ENCODE data around the gene KLK1.

KLK1 gene

DNA sequence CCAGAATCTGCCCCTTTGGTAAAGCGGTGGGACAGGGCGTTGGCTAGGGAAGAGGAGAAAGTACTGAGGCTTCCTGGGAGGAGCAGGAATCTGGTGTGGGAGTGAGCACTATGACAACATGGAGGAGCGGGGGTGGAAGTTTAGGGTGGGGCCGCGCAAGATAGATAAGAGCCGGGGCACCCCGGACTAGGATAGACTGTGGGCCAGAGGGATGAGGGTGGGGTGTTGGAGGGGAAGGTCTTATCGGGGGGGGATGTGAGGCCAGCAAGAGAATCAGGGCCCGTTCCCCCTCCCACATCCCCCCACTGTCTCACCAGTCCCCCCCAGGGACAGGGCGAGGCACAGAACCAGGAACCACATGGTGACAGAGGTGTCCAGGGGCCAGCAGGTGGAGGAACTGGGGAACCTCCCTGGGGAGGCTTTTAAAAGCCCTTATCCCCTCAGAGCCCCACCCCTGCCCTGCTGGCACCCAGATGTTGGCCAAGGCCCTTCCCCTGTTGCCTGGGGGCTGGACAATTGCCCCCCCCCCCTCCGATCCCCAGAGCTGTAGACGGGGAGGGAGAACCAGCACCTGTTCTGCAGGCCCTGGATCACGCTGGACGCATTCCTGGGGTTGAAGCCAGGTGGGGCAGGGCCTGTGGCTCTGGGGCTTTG is at the start of gene KLK1:
Gene KLK1, minus strand, starts transcription at position 399 of the 654 bp plus-strand sequence. Its CDS starts 39 bp downstream, at position 360.
- no peak for DNase-seq

DNA sequence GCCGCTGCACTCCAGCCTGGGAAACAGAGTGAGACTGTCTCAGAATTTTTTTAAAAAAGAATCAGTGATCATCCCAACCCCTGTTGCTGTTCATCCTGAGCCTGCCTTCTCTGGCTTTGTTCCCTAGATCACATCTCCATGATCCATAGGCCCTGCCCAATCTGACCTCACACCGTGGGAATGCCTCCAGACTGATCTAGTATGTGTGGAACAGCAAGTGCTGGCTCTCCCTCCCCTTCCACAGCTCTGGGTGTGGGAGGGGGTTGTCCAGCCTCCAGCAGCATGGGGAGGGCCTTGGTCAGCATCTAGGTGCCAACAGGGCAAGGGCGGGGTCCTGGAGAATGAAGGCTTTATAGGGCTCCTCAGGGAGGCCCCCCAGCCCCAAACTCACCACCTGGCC is 49.5 kb upstream of the KLK1 start, which contains the start of gene KLK2:
Gene KLK2, plus strand, starts transcription at position 384 of the 400 bp plus-strand sequence. CDS start 35 bp downstream, outside the sequence.
- no peak for DNase-seq

DNA sequence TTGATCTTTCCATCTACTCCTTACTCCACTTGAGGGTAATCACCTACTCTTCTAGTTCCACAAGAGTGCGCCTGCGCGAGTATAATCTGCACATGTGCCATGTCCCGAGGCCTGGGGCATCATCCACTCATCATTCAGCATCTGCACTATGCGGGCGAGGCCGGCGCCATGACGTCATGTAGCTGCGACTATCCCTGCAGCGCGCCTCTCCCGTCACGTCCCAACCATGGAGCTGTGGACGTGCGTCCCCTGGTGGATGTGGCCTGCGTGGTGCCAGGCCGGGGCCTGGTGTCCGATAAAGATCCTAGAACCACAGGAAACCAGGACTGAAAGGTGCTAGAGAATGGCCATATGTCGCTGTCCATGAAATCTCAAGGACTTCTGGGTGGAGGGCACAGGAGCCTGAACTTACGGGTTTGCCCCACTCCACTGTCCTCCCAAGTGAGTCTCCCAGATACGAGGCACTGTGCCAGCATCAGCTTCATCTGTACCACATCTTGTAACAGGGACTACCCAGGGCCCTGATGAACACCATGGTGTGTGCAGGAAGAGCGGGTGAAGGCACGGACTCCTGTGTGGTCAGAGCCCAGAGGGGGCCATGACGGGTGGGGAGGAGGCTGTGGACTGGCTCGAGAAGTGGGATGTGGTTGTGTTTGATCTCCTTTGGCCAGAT is 47.0 kb upstream of the KLK1 start:
- DNase-seq = no peak

DNA sequence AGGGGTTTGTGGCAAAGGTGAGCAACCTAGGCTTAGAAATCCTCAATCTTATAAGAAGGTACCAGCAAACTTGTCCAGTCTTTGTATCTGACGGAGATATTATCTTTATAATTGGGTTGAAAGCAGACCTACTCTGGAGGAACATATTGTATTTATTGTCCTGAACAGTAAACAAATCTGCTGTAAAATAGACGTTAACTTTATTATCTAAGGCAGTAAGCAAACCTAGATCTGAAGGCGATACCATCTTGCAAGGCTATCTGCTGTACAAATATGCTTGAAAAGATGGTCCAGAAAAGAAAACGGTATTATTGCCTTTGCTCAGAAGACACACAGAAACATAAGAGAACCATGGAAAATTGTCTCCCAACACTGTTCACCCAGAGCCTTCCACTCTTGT is 45.9 kb upstream of the KLK1 start:
- no peak for DNase-seq

DNA sequence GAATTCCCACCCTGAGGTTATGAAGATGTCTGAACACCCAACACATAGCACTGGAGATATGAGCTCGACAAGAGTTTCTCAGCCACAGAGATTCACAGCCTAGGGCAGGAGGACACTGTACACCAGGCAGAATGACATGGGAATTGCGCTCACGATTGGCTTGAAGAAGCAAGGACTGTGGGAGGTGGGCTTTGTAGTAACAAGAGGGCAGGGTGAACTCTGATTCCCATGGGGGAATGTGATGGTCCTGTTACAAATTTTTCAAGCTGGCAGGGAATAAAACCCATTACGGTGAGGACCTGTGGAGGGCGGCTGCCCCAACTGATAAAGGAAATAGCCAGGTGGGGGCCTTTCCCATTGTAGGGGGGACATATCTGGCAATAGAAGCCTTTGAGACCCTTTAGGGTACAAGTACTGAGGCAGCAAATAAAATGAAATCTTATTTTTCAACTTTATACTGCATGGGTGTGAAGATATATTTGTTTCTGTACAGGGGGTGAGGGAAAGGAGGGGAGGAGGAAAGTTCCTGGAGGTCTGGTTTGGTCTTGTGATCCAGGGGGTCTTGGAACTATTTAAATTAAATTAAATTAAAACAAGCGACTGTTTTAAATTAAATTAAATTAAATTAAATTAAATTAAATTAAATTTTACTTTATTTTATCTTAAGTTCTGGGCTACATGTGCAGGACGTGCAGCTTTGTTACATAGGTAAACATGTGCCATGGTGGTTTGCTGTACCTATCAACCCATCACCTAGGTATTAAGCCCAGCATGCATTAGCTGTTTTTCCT is 38.1 kb upstream of the KLK1 start:
- no peak for DNase-seq

DNA sequence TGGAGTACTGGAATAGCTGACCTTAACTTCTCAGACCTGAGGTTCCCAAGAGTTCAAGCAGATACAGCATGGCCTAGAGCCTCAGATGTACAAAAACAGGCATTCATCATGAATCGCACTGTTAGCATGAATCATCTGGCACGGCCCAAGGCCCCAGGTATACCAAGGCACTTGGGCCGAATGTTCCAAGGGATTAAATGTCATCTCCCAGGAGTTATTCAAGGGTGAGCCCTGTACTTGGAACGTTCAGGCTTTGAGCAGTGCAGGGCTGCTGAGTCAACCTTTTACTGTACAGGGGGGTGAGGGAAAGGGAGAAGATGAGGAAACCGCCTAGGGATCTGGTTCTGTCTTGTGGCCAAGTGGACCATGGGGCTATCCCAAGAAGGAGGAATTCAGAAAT is 37.4 kb upstream of the KLK1 start:
- DNase-seq = no peak

DNA sequence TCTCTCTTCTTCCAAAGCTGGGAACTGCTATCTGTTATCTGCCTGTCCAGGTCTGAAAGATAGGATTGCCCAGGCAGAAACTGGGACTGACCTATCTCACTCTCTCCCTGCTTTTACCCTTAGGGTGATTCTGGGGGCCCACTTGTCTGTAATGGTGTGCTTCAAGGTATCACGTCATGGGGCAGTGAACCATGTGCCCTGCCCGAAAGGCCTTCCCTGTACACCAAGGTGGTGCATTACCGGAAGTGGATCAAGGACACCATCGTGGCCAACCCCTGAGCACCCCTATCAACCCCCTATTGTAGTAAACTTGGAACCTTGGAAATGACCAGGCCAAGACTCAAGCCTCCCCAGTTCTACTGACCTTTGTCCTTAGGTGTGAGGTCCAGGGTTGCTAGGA is 36.3 kb upstream of the KLK1 start:
- no peak for DNase-seq

DNA sequence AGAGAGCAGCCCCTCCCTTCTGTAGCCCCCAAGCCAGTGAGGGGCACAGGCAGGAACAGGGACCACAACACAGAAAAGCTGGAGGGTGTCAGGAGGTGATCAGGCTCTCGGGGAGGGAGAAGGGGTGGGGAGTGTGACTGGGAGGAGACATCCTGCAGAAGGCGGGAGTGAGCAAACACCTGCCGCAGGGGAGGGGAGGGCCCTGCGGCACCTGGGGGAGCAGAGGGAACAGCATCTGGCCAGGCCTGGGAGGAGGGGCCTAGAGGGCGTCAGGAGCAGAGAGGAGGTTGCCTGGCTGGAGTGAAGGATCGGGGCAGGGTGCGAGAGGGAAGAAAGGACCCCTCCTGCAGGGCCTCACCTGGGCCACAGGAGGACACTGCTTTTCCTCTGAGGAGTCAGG is 35.3 kb upstream of the KLK1 start:
- no peak for DNase-seq

DNA sequence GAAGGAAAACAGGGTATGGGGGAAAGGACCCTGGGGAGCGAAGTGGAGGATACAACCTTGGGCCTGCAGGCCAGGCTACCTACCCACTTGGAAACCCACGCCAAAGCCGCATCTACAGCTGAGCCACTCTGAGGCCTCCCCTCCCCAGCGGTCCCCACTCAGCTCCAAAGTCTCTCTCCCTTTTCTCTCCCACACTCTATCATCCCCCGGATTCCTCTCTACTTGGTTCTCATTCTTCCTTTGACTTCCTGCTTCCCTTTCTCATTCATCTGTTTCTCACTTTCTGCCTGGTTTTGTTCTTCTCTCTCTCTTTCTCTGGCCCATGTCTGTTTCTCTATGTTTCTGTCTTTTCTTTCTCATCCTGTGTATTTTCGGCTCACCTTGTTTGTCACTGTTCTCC is 33.8 kb upstream of the KLK1 start:
- no peak for DNase-seq

DNA sequence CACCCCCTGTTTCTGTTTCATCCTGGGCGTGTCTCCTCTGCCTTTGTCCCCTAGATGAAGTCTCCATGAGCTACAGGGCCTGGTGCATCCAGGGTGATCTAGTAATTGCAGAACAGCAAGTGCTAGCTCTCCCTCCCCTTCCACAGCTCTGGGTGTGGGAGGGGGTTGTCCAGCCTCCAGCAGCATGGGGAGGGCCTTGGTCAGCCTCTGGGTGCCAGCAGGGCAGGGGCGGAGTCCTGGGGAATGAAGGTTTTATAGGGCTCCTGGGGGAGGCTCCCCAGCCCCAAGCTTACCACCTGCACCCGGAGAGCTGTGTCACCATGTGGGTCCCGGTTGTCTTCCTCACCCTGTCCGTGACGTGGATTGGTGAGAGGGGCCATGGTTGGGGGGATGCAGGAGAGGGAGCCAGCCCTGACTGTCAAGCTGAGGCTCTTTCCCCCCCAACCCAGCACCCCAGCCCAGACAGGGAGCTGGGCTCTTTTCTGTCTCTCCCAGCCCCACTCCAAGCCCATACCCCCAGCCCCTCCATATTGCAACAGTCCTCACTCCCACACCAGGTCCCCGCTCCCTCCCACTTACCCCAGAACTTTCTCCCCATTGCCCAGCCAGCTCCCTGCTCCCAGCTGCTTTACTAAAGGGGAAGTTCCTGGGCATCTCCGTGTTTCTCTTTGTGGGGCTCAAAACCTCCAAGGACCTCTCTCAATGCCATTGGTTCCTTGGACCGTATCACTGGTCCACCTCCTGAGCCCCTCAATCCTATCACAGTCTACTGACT is 31.2 kb upstream of the KLK1 start, which contains the start of gene KLK3:
Gene KLK3, plus strand, starts transcription at position 280 of the 775 bp plus-strand sequence. Its CDS starts 41 bp downstream, at position 321.
- DNase-seq = no peak

DNA sequence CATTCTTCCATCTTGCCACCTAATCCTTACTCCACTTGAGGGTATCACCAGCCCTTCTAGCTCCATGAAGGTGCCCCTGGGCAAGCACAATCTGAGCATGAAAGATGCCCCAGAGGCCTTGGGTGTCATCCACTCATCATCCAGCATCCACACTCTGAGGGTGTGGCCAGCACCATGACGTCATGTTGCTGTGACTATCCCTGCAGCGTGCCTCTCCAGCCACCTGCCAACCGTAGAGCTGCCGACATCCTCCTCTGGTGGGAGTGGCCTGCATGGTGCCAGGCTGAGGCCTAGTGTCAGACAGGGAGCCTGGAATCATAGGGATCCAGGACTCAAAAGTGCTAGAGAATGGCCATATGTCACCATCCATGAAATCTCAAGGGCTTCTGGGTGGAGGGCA is 28.0 kb upstream of the KLK1 start:
- DNase-seq = no peak

DNA sequence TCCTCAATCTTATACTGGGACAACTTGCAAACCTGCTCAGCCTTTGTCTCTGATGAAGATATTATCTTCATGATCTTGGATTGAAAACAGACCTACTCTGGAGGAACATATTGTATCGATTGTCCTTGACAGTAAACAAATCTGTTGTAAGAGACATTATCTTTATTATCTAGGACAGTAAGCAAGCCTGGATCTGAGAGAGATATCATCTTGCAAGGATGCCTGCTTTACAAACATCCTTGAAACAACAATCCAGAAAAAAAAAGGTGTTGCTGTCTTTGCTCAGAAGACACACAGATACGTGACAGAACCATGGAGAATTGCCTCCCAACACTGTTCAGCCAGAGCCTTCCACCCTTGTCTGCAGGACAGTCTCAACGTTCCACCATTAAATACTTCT is 27.2 kb upstream of the KLK1 start:
- DNase-seq = no peak

DNA sequence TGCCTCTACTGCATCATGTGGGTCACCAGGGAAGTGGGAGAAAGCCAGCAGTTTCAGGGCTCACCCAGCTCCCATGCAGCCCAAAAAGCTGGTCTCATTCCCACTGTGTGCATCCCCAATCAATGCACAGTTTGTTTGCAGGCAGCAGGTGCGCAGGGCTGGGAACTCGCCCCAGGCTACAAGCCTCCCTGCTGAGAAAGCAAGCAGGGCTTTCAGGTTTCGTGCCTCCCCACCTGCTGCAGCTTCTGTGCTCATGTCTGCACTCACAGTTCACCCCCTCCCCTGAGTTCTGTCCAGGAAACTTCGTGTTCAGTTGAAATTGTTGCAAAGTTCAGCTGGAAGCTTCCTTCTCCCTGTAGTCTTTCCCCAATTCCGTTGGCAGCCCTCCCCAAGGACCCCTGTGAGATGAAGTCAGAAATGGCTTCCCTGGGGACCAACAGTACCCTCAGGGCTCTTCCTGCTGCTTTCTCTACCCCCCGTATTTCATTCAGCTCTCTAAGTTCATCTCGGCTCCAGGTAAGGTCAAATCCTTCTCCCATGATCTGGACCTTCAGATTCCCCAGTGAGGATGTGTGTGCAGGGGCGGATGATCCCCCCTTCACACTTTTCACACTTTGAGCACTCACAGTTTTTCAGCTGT is 20.8 kb upstream of the KLK1 start:
- no peak for DNase-seq

DNA sequence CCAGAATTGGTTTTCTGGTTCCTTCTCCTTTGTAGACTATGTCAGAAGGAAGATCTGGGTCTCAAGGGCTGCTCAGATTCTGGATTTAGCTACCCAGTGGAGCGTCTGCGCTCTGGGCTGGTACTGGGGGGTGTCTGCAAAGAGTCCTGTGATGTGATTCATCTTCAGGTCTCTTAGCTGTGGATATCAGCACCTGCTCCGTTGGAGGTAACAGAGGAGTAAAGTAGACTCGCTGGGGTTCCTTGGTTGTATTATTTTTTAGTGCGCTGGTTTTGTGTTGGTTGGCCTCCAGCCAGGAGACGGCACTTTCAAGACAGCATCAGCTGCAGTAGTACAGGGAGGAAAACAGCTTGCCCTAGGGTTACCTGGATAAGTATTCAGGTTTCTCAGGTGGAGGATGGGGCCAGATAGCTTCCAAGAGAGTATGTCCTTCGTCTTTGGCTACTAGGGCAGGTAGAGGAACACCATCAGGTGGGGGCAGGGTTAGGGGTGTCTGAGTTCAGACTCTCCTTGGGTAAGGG is 20.2 kb upstream of the KLK1 start:
- no peak for DNase-seq

DNA sequence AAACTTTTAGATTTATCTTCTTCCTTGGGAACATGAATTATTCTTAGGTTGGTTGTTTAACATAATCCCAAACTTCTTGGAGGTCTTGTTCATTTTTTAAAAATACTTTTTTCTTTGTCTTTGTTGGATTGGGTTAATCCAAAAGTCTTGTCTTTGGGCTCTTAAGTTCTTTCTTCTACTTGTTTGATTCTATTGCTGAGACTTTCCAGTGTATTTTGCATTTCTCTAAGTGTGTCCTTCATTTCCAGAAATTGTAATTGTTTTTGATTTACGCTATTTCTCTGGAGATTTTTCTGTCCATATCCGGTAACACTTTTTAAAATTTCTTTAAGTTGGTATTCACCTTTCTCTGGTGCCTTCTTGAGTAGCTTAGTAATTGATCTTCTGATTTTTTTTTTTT is 19.6 kb upstream of the KLK1 start:
- DNase-seq = no peak

DNA sequence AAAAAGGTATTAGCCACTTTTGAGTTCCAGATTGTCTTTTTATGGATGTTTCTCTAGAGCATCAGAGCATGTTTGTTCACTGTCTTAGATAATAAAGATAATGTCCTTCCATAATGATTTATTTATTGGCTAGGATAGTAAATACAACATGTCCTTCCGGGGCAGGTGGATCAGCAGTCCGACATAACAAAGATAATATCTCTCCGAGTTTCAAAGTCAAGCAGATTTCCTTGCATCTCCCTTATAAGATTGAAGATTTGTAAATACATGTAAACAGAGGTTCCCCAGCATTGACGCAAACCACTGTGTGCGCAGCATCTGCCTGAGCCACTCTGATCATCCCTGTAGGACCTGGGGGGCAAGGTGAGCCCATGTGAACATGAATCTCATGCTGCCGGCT is 18.5 kb upstream of the KLK1 start:
- no peak for DNase-seq

DNA sequence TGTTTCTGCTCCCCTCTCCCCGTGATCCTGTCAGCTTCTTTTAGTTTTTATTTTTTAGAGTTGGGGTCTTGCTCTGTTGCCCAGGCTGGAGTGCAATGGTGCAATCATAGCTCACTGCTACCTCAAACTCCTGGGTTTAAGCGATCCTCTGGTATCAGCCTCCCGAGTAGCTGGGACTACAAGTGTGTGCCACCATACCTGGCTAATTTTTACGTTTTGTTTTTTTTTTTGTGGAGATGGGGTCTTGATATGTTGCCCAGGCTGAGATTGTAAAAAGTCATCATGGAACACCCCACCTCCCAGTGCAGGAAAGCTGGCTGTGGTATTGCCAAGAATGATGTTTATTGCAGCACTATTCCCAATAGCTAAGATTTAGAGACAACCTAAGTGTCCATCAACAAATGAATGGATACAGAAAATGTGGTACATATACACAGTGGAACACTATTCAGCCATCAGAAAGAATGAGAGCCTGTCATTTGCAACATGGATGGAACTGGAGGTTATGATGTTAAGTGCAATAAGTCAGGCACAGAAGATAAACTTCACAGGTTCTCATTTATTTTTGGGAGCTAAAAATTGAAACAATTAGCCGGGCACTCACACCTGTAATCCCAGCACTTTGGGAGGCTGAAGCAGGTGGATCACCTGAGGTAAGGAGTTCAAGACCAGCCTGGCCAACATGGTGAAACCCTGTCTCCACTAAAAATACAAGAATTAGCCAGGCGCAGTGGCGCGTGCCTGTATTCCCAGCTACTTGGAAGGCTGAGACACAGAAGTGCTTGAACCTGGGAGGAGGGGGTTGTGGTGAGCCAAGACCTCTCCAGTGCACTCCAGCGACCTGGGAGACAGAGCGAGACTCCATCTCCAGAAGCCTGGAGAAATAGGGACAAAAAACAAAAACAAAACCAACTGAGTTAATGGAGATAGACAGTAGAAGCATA is 16.4 kb upstream of the KLK1 start:
- DNase-seq = no peak

DNA sequence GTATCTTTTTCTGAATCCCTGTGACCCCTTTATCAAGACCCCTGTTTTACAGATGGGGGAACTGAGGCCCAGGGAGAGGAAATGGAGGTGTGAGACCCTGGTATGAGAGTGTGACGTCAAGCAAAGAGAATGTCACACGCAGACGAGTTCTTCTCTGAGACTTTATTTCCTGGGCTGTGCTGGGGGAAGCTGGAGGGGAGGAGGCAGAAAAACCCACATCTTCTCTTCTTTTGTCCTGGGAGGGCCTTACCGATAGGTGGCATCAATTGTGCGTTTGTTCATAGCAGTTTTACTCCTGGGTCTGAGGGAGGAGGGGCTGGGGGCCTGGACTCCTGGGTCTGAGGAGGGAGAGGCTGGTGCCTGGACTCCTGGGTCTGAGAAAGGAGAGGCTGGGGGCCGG is 14.7 kb upstream of the KLK1 start:
- DNase-seq = no peak

DNA sequence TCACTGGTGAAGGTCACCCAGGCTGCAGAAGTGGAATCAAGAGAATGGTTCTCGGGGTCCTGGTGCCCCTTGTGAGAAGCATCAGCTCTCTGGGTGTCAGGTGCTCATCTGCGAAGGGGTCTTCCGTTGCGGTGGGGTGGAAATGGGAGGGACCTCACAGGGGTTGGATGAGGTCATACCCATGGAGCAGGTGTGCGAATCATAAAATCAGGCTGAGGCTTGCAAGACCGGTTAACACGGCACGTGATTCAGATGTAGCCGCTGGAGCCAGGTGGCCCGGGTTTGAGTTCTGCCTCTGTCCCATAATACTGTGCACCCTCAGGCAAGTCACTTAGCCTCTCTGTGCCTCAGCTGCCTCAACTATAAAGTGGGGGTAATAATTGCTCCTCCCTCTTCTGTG is 13.7 kb upstream of the KLK1 start:
- DNase-seq = no peak

DNA sequence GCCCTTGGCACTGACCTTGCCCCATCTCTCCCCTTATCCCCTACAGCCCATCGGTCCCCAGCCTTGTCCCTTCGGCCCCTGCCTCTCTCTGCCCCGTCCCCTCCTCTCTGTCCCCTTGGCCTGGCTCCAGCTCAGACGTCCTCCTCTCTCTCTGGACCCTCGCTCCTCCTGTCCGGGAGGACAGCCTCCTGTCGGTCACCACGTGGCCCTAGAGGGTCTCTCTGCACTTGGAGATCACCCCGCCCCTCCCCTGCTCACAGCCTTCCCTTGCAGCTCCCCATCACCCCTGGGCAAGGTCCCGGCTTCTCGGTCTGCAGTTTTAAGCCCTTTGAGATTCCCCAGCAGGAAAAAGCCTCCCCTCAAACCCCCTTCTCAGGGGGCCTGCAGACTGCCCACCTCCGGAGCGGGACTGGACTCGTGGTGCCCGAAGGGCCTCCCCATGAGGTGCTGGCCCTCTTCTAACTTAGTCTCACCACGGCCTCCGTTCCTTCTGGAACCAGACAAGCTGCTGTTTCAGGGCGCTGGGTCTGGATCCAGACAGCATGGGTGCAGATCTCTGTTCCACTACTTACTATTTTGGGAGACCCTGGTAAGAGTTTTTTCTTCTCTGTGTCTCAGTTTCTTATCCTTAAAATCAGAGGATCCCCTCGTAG is 13.1 kb upstream of the KLK1 start:
- no peak for DNase-seq
